Uterus (tissue), 4 donors: ENCODE results near the gene JAK3. TPM values are rescaled to one million over a fixed set of nuclear protein-coding genes. Genes with fewer than 3 reads are reported as not detected.
A peak's percentile ranks its signal among the peaks of the same experiment; 100 is the strongest.

ENCODE experiments used
- DNase-seq, 2 donors: peaks; one replicate each; pipeline ENCODE4 v3.0.0-alpha.2; 2019 to 2020
- H3K27ac ChIP-seq, 2 donors: fragments of 200-600 bp; sonication (generic); 1 replicate in 1 of 2; 2 replicates in 1 of 2; pipeline ENCODE4 v1.5.1; 2016 to 2018
- H3K27me3 ChIP-seq, 2 donors: fragments of 200-600 bp; sonication (generic); one replicate each; pipeline ENCODE4 v1.5.1; 2018 to 2019; ENCODE audit warnings: control low read depth in 1 of 2
- H3K36me3 ChIP-seq, 2 donors: fragments of 200-600 bp; sonication (generic); one replicate each; pipeline ENCODE4 v1.5.1; 2019; ENCODE audit warnings: control low read depth in 1 of 2
- H3K4me1 ChIP-seq, 2 donors: fragments of 200-600 bp; sonication (generic); one replicate each; pipeline ENCODE4 v1.5.1; 2018 to 2019; ENCODE audit warnings: control low read depth in 1 of 2
- H3K4me3 ChIP-seq, 2 donors: fragments of 200-600 bp; sonication (generic); 1 replicate in 1 of 2; 2 replicates in 1 of 2; pipeline ENCODE4 v1.5.1; 2018 to 2019; ENCODE audit warnings: mild to moderate bottlenecking in 1 of 2
- H3K9me3 ChIP-seq, 2 donors: fragments of 200-600 bp; sonication (generic); one replicate each; pipeline ENCODE4 v1.5.1; 2019; ENCODE audit warnings: control low read depth in 1 of 2
- POLR2A ChIP-seq, 2 donors: fragments of 450-650 bp; IDR thresholded peaks; one replicate each; pipeline ENCODE4 v1.6.1; 2016; ENCODE audit warnings: antibody characterized with exemption in 2 of 2, mild to moderate bottlenecking in 1 of 2, moderate library complexity in 1 of 2
- intact Hi-C: fragments of 100-400 bp; cut with DNase I; formaldehyde crosslinking; loops from one replicate; pipeline ENCODE4 v1.15.1; 2023; ENCODE audit warnings: low total_unique reads
- total RNA-seq, 4 donors: library from RNA; depleted of rRNA in 3 of 4; stranded (reverse); fragments of >200 nt in 3 of 4; gene quantifications; one replicate each; pipeline versions ENCODE4 v1.1.0 to v1.2.4, GENCODE V29; 2014 to 2023
- TF ChIP-seq, protein P1 (sequence below), 4 experiments: fragments of 200-600 bp in 2 of 4; fragments of 450-650 bp in 2 of 4; sonication (generic) in 2 of 4; IDR thresholded peaks; one replicate each; pipeline ENCODE4 v1.5.1; 2016 to 2019; ENCODE audit warnings: antibody characterized with exemption in 4 of 4, mild to moderate bottlenecking in 2 of 4, moderate library complexity in 1 of 4
- donor health status: DM: yes; HTN: yes; CAD: no.

The JAK3 gene
- total RNA-seq, 4 donors from 2014 or later = under 0.01 to 8.1 (median 2.7) TPM

DNA sequence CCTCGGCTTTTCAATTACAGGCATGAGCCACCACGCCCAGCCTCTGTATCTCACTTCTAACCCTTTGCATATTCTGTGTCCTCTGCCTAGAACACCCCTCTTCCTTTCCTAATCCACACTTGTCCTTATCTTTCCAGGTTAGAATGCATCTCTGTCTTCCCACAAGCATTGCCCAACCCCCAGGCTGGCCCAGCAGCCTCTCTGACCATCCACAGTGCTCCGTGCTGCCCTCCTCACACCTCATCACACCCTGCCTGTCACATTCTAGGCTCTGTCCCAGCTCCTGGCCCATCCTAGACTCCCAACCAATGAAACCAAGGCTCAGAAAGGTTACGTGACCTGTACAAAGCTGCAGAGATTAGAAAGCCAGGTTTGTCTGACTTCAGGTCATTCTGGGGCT is 11.3 kb downstream of the JAK3 start:
- no peaks in the 10 kb centered on the region for H3K27me3 ChIP-seq
- no peak for DNase-seq
- intact Hi-C loops = no loop called here
- H3K9me3 ChIP-seq = no peaks in the 10 kb centered on the region
- no peak overlapping the region for H3K4me3 ChIP-seq
- no peaks in the 10 kb centered on the region for H3K4me1 ChIP-seq
- H3K36me3 ChIP-seq = no peaks in the 10 kb centered on the region
- no peak for TF ChIP-seq POLR2A (IDR thresholded peaks at IDR 0.05)
- TF ChIP-seq, protein P1, sequence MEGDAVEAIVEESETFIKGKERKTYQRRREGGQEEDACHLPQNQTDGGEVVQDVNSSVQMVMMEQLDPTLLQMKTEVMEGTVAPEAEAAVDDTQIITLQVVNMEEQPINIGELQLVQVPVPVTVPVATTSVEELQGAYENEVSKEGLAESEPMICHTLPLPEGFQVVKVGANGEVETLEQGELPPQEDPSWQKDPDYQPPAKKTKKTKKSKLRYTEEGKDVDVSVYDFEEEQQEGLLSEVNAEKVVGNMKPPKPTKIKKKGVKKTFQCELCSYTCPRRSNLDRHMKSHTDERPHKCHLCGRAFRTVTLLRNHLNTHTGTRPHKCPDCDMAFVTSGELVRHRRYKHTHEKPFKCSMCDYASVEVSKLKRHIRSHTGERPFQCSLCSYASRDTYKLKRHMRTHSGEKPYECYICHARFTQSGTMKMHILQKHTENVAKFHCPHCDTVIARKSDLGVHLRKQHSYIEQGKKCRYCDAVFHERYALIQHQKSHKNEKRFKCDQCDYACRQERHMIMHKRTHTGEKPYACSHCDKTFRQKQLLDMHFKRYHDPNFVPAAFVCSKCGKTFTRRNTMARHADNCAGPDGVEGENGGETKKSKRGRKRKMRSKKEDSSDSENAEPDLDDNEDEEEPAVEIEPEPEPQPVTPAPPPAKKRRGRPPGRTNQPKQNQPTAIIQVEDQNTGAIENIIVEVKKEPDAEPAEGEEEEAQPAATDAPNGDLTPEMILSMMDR (IDR thresholded peaks at IDR 0.05) = no peak
- H3K27ac ChIP-seq = no peak overlapping the region

DNA sequence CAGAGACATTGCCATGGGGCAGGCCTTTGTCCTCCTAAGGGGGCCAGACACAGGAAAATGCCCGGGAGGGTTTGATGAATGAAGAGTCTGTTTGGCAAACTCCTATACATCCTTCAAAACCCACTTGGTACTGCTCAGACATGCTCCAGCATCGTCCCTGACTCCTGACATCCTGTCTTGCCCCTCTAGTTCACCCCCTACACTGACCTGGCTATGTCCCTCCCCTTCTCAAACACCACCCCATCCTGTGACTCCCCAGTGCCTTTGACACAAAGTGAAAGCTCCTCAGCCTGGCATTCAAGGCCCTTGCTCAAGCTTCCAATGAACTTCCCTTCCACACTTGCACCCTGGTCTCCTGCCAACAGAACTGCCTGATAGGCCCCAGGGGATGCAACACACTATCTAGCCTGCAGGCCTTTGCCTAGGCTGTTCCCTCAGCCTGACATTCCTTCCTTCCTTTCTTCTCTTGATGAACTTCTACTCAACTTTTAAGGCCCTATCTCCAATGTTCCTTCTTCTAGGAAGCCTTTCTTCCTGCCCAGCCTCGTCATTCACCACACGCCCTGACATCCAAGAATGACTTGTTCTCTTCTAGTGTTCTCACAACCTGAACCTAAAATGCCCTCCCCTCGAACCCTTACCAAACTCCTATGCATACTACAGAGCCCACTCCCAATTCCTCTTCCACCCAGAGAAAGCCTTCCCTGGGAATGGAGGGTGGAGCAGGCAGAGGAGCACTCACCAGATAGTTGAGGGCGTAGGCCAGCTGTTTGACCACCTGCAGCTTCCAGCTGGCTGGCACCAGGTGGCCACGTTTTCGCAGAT is 12.4 kb downstream of the JAK3 start:
- intact Hi-C loops = no loop called here
- H3K27ac ChIP-seq = no peak overlapping the region
- no peaks in the 10 kb centered on the region for H3K36me3 ChIP-seq
- no peaks in the 10 kb centered on the region for H3K27me3 ChIP-seq
- H3K9me3 ChIP-seq = no peaks in the 10 kb centered on the region
- no peak overlapping the region for H3K4me3 ChIP-seq
- no peak for DNase-seq
- H3K4me1 ChIP-seq = no peaks in the 10 kb centered on the region
- TF ChIP-seq POLR2A (IDR thresholded peaks at IDR 0.05) = no peak

DNA sequence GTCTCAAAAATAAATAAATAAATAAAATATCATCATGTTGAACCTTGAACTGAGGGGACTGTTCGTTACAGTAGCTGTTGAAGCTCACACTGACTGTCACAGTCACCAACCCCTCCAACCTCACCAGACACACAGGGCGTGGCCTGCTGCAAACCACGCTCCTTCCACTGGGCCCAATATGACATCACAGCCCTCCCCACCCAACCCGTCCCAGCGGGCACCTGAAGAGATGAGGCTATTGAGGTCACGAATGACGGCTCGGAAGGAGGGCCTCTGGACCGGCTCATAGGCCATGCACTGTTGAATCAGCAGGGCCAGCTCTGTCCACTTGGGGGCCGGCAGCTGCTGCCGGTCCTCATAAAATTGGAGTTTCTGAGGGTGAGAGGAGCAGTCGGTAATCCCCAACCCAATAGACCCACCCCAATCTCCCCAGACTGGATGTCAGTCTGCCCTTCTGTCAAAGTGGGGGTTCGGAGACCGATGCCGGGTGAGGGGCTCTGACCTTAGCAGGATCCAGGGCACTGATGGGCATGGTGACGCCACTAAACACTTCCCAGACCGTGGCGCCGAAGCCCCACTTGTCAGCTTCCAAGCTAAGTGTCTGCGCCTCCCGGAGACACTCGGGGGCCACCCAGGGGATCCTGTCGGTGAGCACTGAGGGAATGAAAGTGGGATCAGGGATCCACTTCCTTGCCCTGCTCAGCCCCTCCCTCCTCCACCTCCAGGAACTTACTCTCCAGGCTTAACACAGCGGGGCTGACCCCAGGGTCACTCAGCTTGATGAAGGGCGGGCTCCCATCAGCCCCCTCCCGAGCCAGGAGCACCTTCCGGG is 13.2 kb downstream of the JAK3 start:
- Histone ChIP-seq H3K4me3 (no peak overlapping the region), H3K36me3 (no peaks in the 10 kb centered on the region), H3K27ac (no peak overlapping the region), H3K9me3 (no peaks in the 10 kb centered on the region), H3K27me3 (no peaks in the 10 kb centered on the region), H3K4me1 (no peaks in the 10 kb centered on the region)
- intact Hi-C loops = no loop called here
- TF ChIP-seq, protein P1 (IDR thresholded peaks at IDR 0.05) = no peak
- TF ChIP-seq POLR2A (IDR thresholded peaks at IDR 0.05) = no peak
- DNase-seq = no peak

DNA sequence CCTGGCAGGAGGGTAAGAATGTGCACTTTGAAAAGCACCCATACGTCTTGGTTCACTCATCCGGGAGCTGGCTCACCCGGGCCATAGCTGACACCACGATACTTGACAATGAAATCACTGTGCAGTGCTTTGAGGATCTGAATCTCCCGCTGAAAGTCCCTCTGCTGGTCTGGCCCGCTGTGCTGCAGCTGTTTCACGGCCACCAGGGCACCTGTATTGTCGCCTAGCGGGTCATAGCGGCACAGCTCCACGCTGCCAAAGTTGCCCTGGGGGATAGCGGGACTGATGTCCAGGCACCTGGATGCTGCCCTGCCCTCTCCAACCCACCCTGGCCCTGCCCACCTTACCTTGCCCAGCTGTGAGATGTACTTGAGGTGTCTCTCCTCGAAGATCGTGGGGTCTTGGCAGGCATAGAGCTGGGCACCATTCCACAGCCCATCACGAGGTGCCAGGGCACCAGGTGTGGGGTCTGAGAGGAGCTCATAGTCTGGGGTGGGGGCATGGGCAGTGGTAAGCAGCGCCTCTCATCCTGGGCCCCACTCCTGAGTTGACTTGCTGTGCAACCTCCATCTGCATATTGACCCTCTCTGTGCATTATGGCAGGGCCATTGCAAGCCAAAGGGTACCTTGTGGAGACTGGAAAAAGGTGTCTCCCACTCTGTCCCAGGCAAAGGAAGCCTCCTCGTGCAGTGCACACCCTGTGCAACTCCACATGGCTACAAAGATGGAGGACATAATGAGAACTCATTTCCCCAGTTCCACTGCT is 15.2 kb downstream of the JAK3 start:
- Histone ChIP-seq H3K4me1 (no peaks in the 10 kb centered on the region), H3K27me3 (no peaks in the 10 kb centered on the region), H3K9me3 (no peaks in the 10 kb centered on the region), H3K4me3 (no peak overlapping the region), H3K27ac (no peak overlapping the region), H3K36me3 (no peaks in the 10 kb centered on the region)
- no peak for DNase-seq
- TF ChIP-seq, protein P1 (IDR thresholded peaks at IDR 0.05) = no peak
- TF ChIP-seq POLR2A (IDR thresholded peaks at IDR 0.05) = no peak
- intact Hi-C loops = no loop called here

DNA sequence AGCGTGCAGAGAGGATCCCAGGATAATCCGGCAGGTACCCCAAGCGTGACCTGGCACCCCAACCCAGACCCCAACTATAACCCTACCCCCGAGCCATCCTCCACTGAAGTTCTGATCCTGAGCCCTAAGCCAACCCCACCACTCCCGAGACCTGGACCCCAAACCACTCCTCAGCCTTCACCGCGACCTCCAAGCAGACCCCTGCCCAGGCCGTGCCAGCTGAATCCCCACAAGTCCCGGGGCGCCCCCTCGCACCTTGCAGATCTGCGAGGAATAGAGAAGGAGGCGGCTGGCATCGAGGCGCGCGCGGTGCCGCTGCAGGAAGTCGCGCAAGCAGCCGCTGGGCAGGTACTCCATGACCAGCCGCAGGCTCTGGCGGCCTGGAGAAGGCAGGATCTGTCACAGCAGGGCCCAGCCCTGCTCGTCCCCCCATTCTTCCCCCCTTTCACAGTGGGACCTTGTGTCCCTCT is 16.3 kb downstream of the JAK3 start:
- no peak for DNase-seq

More for the DNA sequence above, 16.3 kb downstream of the JAK3 start:
- Histone ChIP-seq H3K27me3 (no peaks in the 10 kb centered on the region), H3K4me1 (no peaks in the 10 kb centered on the region), H3K9me3 (no peaks in the 10 kb centered on the region), H3K36me3 (no peaks in the 10 kb centered on the region), H3K27ac (no peak overlapping the region), H3K4me3 (peak overlapping the region in 1 of 2 donors; percentile 23)
- intact Hi-C loops = no loop called here
- TF ChIP-seq POLR2A (IDR thresholded peaks at IDR 0.05) = no peak
- TF ChIP-seq, protein P1 (IDR thresholded peaks at IDR 0.05) = no peak
